ENCODE measurements around the gene PEAK3. TPM values are rescaled to one million over a fixed set of nuclear protein-coding genes. Genes with fewer than 3 reads are reported as not detected.

The PEAK3 gene
- total and polyA plus RNA-seq, 9 of the 15 experiments (the other 6 are each of a cell fraction or from before 2014, with no cell fraction given): 0.07 to 0.40 TPM; not detected in 7

- TF ChIP-seq UBTF (IDR thresholded peaks at IDR 0.05; ENCODE audit: borderline replicate concordance in 1 of 2, low read depth in 2 of 2, low read length in 2 of 2) (no peak), ZBTB33 (CRISPR knock-in tag; IDR thresholded peaks at IDR 0.05) (peak; percentile 93), ZNF318 (IDR thresholded peaks at IDR 0.05; ENCODE audit: borderline replicate concordance in 1 of 2, low read depth in 1 of 2) (no peak), MAX (CRISPR knock-in tag; IDR thresholded peaks at IDR 0.05) (no peak), TFAM (CRISPR knock-in tag; conservative IDR thresholded peaks at IDR 0.05) (no peak), MEIS2 (IDR thresholded peaks at IDR 0.05; ENCODE audit: partially characterized antibody) (no peak), RBM39 (optimal IDR thresholded peaks at IDR 0.05; ENCODE audit: low read depth, low read length) (no peak)
Measured at GRCh38 chr19:2226051-2226839, 55.7 kb downstream of the PEAK3 start (continued).
